ENCODE measurements around the gene MYL2. TPM values are rescaled to one million over a fixed set of nuclear protein-coding genes. Genes with fewer than 3 reads are reported as not detected.

MYL2 gene
- total RNA-seq, 3 donors from 2014 or later, result 3.8 to 13.2 TPM; not detected in 1

DNA sequence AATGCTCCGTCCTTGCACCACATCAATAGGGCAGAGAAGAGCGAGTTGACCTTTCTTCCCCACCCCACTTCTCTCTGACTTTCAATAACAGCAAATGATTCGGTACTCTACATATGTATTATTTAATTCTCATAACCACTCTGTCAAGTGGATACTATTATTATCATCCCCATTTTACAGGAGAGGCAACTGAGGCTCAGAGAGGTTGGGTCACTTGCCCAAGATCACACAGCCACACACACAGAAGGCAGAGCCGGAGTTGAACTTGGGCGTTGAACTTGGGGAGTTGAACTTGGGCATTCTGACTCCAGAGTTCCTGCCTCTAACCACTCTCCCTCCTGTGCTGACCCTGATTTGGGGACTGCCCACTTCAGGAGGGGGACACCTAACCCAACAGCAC, 659 bp downstream of the MYL2 start:
- H3K4me3 ChIP-seq, result no peak overlapping the region
- no peak for TF ChIP-seq CTCF (IDR thresholded peaks at IDR 0.05)

DNA sequence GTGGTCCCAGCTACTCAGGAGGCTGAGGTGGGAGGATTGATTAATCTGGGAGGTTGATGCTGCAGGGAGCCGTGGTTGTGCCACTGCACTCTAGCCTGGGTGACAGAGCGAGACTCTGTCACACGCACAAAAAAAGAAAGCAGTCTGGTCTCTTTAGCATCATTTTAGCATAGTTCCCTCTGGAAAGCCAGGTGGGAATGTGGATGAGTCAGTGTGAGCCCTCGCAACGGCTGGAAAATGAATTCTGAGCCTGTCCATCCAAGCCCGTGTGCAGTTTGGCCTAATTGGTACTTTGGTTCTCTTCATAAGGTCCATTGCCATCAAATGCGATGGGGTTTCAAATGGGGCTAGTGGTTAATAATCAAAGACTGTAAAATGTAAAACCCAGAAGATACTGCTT, 2.4 kb downstream of the MYL2 start:
- no peaks in the 10 kb centered on the region for H3K9me3 ChIP-seq

More for the DNA sequence above, 659 bp downstream of the MYL2 start:
- no peaks in the 10 kb centered on the region for H3K9me3 ChIP-seq
- intact Hi-C loops (cut with DNase I, micrococcal nuclease), result no loop called here
- H3K36me3 ChIP-seq (ENCODE audit: low read depth), result no peaks in the 10 kb centered on the region
- H3K4me1 ChIP-seq (ENCODE audit: low read depth), result no peaks in the 10 kb centered on the region
- DNase-seq (no peak), ATAC-seq (no peak)

GRCh38 chr12:110917467-110917866, 2.9 kb downstream of the MYL2 start:
- Histone ChIP-seq H3K4me1 (ENCODE audit: low read depth) (no peaks in the 10 kb centered on the region), H3K4me3 (no peak overlapping the region), H3K36me3 (ENCODE audit: low read depth) (no peaks in the 10 kb centered on the region), H3K9me3 (no peaks in the 10 kb centered on the region)
- DNase-seq (no peak), ATAC-seq (no peak)
- intact Hi-C loops (cut with DNase I, micrococcal nuclease), result no loop called here
- no peak for TF ChIP-seq CTCF (IDR thresholded peaks at IDR 0.05)

More for the DNA sequence above, 2.4 kb downstream of the MYL2 start:
- ATAC-seq (no peak), DNase-seq (no peak)
- Histone ChIP-seq H3K4me1 (ENCODE audit: low read depth) (no peaks in the 10 kb centered on the region), H3K4me3 (no peak overlapping the region), H3K36me3 (ENCODE audit: low read depth) (no peaks in the 10 kb centered on the region)
- intact Hi-C loops (cut with DNase I, micrococcal nuclease), result no loop called here
- no peak for TF ChIP-seq CTCF (IDR thresholded peaks at IDR 0.05)

DNA sequence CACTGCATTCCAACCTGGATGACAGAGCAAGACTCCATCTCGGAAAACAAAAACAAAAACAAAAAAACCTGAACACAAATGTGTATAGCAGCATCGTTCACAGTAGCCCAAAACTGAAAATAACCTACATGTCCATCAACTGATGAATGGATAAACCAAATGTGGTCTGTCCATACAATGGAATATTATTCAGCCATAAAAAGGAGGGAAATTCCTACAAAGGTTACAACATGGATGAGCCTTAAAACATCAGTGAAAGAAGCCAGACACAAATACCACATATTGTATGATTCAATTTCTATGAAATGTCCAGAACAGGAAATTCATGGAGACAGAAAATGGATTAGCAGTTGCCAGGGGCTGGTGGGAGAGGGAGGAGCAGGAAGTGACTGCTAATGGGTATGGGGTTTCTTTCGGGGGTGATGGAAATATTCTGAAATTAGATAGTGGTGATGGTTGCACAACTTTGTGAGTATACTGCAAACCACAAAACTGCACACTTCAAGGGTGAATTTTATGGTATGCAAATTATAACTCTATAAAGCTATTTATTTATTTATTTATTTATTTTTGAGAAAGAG, 4.0 kb downstream of the MYL2 start:
- Histone ChIP-seq H3K4me1 (ENCODE audit: low read depth) (no peaks in the 10 kb centered on the region), H3K4me3 (no peak overlapping the region), H3K9me3 (no peaks in the 10 kb centered on the region), H3K36me3 (ENCODE audit: low read depth) (no peaks in the 10 kb centered on the region)
- ATAC-seq, result no peak
- intact Hi-C loops (cut with DNase I, micrococcal nuclease), result no loop called here
- DNase-seq, result no peak
- TF ChIP-seq CTCF (IDR thresholded peaks at IDR 0.05), result no peak

DNA sequence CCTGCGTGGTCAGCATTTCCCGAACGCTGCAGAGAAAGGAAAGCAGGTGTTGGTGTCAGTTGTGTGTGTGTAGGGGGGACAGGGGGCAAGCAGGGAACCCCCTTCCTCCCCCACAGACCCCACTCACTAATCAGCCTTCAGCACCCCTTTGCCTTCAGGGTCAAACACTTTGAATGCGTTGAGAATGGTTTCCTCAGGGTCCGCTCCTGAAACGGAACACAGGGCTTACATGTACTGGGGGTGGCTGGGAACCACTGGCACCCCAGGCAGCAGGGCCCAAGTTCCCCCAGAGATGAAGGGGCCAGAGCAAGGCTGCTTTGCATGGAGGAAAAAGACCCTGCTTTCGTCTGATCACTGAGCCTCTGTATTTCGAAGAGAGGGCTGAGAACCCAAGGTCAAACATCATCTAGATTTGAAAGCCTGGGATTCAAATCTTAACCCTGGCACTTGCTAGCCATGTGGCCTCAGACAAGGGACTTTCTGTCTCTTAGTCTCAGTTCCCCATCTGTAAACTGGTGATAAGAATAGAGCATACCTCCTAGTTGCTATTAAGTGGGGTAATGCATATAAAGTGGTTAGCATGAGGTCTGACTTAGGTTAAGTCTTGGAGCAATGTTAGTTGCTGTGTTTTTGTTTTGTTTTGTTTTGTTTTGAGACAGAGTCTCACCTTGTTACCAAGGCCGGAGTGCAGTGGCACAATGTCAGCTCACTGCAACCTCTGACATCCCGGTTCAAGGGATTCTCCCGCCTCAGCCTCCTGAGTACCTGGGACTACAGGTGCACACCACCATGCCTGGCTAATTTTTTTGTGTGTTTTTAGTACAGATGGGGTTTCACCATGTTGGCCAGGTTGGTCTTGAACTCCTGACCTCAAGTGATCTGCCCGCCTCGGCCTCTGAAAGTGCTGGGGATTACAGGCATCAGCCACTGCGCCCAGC, 7.0 kb downstream of the MYL2 start:
- H3K4me1 ChIP-seq (ENCODE audit: low read depth), result no peaks in the 10 kb centered on the region
- no peak for TF ChIP-seq CTCF (IDR thresholded peaks at IDR 0.05)
- DNase-seq, result no peak
- H3K4me3 ChIP-seq, result no peak overlapping the region
- intact Hi-C loops (cut with DNase I, micrococcal nuclease), result no loop called here
- no peaks in the 10 kb centered on the region for H3K36me3 ChIP-seq (ENCODE audit: low read depth)
- peak; percentile 72 for ATAC-seq
- H3K9me3 ChIP-seq, result no peaks in the 10 kb centered on the region

All from mucosa of descending colon (tissue), 3 donors.